Measurements from ENCODE around the gene GLI2.

Gene GLI2

DNA sequence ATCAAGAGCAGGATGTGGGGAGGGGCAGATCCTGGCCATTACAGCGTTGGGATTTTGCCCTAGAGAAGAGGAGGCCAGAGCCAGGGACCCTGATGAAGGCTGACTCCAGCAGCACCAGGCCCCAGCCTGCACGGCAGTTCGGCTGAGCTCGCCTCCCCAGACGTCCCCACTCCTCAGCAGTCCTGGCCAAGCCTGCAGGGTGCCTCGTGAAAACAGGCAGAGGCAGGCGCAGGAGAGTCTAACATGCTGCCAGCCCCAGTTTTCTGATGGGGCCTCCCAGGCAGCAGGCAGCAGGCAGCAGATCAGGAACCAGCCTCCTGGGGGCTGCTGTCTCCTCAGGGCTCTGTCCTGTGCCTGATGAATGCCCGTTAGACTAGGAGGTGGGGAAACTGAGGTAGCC is 19.7 kb upstream of the GLI2 start:
- DNase-seq, result no peak

- no peak for DNase-seq
Observed at GRCh38 chr2:120716641-120717585, 18.8 kb upstream of the GLI2 start.

- DNase-seq, result no peak
Observed at GRCh38 chr2:120719491-120719890, 16.2 kb upstream of the GLI2 start.

- no peak for DNase-seq
Observed at GRCh38 chr2:120720231-120720630, 15.4 kb upstream of the GLI2 start.

DNA sequence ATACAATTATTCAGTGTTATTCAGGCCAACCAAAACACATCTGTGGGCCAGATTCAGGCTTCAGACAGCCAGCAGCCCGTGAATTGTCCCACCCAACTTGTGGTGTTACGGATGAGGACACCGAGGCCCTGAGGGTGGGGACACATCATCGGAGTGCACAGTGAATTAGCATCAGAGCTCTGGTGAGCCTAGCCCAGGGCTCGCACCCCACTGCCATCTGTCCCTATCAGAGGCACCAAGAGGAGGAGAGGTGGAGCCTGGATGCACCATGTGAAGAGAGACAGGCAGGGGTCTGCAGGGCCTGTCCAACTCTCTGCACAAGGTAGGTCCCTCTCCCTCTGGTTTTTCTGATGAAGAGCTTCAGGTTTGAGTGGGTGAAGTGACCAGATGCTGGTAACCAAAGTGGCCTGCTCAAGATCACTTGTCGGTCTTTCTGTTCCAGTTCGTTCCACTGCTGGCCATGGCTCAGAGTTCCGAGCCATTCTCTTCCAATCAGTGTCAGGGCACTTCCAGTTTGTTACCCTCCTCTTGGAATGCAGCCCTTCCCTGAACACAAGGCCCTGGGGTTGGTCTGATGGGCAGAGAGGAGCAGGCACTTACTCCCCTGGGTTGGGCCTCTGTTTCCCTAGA is 14.8 kb upstream of the GLI2 start:
- no peak for DNase-seq

- no peak for DNase-seq
Observed at GRCh38 chr2:120722246-120722567, 13.5 kb upstream of the GLI2 start.

DNA sequence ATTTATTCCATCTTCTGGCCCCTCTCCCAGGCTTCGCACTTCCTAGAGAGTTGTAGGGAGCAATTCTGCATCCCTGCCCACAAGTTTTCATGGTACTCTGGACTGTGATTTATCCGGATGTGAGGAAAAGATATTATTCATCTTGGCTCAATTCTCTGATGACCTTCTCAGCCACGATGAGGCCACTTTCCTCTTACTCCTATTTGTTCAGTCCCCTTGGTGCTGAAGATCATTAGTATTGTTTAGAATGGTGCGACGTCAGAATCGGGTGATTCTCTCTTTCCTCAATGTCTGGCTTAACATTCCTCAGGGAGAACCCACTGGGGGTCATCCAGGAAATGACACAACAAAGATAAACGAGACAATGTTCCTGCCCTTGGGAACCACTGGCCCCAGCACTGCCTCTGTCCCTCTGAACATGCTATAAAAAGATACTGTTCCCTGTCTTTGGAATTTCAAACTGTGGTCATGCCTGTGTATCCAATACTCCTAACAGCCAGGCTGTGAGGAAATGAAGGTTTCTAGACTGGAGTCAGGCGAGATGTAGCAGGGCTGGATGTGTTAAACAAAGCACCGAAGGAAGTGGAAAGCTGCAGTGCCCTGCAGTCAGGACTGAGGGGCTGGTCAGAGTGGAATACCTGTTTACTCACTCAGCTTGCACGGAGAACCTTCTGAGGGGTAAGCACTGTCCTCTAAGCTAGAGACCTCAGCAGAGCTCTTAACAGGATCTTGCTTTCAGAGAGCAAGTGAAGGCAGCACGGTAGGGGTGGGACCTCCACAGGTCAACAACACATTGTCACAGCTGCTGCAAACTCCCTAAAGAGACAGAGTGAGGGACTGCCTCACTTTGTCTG is 12.9 kb upstream of the GLI2 start:
- no peak for DNase-seq

DNA sequence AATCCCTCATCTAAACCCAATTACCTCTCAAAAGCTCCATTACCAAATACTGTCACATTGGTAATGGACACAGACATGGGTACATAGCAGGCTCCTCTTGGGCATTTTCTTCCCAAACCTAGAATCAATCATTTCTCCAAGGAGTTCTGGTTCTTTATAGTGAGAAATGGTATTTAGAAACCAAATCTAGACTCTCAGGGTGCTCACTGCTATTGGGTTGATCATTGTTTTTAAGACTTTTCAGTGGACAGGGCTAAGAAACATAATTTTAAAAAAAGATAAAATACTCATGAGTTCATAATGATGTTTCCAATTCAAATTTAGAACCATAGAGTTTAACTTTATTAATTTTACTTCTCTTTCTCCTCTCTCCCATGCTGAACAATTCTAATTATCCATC is 9.4 kb upstream of the GLI2 start:
- DNase-seq, result no peak

DNA sequence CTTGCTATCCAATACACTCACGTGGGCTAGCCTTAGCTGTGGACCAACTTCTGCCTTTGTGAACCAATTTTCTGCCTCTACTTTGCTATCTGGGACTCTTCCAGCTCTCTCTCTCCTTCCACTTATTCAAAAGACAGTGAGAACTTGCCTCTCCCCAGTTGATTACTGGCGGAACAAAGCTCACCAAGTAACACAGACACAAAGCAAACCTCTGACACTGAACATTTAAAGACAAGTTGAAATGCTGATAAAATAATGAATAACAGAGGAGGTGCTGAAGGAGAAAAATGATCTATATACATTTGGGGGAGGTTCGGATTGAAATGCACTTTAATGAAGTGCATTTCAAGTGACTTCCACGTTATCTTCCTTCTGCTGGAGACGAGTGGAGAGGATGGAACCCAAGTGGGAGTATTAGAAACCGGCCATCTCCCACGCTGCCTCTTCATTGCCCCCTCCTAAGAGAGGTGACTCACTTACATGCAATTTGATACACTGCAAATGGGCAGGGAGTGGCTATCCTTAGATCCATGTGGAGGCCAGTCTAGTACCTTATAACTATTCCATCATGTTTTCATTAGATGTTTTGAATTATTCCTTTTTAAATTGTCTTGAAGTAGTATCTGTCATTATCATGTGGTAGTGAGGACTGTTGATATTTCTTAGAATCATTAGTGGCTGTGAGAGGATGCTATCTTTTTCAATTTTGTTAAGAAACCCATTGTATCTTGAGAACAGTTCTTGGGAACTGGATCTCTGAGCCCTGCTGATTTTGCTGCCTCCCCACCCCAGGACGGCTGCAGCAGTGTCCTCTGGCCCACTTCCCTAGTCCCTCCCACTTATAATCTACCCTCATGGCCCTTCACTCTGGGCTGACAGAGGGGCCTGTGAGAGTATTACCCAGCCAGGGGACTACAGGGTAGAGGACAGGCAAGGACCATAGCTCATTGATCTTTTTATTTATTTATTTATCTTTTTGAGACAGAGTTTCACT is 6.0 kb upstream of the GLI2 start:
- DNase-seq, result no peak

GRCh38 chr2:120731175-120731574 is 4.5 kb upstream of the GLI2 start:
- DNase-seq, result no peak

DNA sequence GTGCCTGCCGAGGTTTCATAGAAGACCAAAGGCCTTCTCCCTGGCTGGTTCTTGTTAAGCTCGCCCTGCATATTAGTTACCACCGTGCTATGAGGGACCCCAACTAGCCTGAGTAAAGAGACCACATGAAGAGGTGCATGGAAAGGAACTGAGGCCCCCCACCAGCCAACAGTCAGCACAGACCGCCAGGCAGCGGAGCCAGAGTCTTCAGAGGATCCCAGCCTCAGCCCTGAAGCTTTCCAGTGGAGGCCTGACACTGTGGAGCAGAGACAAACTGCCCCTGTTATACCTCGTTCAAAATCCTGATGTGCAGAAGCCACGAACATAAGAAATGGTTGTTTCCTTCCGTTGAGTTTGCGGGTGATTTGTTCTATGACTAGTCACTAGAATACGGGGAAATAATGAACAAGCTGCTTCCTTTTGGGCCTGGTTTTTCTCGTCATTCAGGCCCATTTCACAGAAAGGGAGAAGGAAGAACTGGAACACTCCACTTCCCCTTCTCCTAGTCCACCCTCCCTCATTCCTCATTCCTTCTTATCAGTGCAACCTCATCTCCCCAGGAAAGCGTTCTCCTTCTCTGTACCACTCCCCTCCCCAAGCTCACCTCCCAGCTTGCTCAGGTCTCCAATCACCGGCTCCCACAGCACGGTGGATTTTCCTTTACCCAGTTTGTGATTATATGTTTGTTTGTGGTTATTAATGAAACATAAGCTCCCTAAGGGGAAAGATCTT is 3.0 kb upstream of the GLI2 start:
- DNase-seq, result no peak

DNA sequence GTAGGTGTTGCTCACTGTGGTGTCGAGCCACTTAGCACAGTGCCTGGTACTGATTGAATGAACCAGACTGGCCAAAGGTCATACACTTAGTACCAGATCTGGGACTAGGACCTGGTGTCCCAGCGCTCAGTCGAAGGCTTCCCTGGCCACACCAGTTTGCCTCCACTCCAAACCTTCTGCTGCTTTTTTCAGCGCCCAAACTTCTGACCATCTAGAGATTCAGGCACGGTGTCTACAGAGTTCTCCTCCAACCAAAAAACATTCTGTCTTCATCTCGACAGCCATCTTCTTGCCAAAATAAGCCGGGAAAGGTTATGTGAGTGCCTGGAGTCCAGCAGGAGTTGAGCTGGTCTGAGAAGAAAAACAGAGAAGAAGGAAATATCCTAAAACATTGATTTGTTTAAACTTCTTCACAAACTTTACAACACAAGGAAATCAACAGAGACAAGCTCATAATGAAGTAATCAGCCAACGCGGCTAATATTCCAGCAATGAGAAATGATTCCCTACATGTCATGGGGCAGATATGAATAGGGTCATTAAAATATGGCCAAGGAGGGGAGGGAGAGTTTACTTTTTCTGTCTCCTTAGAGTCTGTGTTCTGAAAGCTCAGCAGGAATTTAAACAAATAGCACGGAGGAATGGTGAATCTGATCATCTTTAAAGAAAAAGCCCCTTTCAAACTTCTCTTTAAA is 2.3 kb upstream of the GLI2 start:
- no peak for DNase-seq

GRCh38 chr2:120734930-120735651 is 577 bp upstream of the GLI2 start:
- no peak for DNase-seq

DNA sequence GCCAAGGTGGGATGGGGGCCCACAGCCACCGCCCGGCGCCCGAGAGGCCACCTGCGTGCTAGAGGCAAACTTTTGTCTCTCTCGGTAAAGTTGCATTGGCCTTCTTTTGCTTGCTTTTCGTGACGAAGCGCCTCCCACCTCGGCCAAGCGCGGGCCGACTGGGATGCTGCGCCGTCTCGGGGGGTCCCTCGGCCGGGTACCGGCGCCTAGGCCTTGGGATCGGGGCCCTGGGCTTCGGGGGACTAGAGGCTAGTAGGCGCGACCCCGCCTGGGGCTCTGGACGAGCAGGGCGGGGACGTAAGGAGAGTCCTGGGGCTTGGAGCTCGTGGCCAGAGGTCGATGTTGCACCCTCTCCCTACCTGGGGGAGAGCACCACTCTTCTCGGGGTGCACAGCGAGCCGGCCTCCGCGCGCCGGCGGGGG is 545 bp downstream of the GLI2 start:
- DNase-seq, result no peak

DNA sequence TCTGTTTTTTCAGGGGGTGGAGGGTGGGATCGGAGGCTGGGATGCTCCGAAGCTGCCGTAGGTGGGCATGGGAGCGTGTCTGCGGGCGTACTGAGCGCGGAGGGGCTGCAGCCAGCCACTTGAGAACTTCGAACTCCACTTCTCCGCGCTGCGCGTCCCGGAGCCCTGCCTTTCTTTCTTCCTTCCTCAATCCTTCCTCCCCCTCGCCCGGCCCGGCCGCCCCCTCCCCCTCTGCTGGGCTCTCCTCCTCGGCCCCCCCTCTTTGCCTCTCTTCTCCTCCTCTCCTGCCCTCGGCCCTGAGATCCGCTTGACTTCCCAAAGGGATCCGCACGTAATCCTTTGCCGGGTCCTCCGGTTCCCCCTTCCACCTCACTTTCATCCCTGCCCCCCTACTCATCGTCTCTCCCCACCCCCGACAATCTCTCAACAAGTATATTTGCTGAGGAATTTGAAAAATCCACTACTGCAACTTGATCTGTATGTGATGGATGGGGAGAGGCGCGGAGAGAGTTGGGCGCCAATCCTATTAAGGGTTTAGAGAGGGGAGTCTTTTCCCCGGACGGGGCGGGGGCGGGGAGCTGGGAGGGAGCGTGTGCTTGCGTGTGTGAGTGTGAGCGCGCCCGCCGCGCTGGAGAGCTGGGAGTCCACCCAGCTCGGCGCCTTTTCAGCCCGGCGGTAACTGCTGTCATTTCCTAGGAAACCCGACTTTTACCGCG is 1.1 kb downstream of the GLI2 start:
- DNase-seq, result no peak

- no peak for DNase-seq
Observed at GRCh38 chr2:120737340-120738101, 1.9 kb downstream of the GLI2 start.

GRCh38 chr2:120738117-120738516 is 2.4 kb downstream of the GLI2 start:
- DNase-seq, result no peak

DNA sequence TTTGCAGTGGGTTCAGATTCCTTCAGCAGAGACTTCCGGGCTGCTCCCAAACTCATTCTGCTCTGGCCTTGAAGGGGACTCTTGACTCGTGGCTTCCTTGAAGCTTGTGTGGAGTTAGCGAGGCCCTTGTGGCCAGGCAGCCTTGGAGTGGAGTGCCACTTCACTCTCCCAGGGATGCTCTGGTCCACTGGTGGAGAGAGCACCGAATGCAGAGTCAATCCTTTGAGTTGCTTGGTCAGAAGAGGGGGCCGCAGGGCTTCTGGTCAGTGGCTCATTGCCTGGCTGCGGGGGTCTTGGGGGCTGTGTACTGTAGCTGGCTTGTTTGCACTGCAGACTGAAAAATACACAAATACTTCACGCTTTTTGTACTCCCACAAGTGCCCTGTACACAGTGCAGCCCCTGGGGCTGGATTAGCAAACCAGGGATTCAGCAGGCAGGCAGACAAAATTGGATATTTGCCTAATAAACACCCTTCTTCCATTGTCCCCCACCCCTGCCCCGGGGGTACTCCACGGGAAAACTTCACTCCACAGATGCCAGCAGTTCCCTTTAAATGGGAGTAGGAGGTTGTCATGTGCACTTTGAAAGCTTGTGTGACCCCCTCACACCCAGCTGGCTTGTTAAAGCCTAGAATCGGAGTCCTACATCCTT is 3.2 kb downstream of the GLI2 start:
- DNase-seq, result no peak
